ENCODE results near the gene MX2. TPM values are rescaled to one million over a fixed set of nuclear protein-coding genes. Genes with fewer than 3 reads are reported as not detected.

Gene MX2
- polyA plus RNA-seq, 3 donors = 2.4 to 13.8 (median 12.6) TPM

DNA sequence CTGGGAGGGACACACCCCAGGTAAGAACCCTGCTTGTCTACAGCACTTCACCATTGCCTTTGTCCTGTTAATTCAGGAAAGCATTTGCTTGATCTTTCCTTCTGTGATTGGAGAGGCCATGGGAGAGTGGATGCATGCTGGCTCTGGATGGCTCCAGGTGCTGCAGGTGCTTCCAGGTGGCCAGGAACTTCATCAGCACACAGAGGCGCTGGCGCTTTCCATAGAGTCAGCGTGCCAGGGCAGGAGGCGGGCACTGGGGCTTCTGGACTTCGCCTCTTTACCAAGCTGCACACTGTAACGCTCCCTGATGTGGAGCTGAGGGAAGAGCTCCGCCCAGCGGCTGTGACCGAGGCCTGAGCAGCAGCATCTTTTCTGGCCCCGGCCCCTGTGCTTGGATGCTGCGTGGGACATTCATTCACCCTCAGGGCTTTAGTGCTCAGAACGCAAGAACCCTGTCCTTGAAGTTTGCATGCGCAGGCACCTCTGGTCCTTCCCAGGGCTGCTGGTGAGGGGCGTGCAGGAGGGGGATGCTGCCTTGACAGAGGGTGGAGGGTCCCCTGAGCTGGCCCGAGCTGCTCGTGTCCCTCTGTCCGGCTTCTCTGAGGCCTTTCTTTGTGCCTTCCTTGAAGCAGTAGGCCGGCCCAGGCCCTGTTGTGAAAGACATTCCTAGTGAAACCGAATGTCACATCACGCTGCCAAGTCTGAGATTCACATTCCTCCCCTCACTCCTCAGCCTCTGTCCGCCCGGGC lies 1.6 kb upstream of the MX2 start:
- WGBS, 3 donors = 64 to 79% (median 69%) methylated on average over 22 of the region's 22 CpGs
- no peak overlapping the region for H3K27ac ChIP-seq (ENCODE audit: low read depth, low read length)

- WGBS, 3 donors = 60 to 93% (median 91%) methylated on average over 16 of the region's 16 CpGs
- H3K27ac ChIP-seq (ENCODE audit: low read depth, low read length) = no peak overlapping the region
Measured at GRCh38 chr21:41361053-41361785, 608 bp upstream of the MX2 start.

DNA sequence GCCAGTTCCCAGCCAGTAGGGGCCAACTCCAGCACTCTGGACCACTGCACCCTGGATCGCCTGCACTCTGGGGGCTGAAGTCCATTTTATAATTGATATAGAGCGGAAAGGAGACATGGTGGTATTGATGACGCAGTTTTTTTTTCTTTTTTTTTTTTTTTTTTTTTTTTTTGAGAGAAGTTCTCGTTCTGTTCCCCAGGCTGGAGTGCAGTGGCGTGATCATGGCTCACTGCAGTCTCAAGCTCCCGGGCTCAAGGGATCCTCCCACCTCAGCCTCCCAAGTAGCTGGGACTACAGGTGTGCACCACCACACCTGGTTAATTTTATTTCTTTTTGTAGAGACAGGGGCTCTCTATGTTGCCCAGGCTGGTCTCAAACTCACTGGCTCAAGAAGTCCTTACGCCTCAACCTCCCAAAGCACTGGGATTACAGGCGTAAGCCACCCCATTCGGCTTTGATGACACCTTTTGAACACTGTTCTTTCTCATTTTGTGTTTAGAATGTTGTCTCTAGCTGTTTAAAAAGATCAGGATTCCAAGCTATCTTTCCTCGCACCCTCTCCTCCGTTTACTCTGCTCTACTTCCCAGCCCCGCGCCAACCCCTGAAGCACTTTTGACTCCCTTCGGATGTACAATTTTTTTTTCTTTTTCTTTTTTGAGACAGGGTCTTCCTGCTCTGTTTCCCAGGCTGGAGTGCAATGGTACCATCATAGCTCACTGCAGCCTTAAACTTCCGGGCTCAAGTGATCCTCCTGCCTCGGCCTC lies 960 bp downstream of the MX2 start:
- WGBS, 3 donors = 80 to 86% (median 85%) methylated on average over 16 of the region's 16 CpGs

DNA sequence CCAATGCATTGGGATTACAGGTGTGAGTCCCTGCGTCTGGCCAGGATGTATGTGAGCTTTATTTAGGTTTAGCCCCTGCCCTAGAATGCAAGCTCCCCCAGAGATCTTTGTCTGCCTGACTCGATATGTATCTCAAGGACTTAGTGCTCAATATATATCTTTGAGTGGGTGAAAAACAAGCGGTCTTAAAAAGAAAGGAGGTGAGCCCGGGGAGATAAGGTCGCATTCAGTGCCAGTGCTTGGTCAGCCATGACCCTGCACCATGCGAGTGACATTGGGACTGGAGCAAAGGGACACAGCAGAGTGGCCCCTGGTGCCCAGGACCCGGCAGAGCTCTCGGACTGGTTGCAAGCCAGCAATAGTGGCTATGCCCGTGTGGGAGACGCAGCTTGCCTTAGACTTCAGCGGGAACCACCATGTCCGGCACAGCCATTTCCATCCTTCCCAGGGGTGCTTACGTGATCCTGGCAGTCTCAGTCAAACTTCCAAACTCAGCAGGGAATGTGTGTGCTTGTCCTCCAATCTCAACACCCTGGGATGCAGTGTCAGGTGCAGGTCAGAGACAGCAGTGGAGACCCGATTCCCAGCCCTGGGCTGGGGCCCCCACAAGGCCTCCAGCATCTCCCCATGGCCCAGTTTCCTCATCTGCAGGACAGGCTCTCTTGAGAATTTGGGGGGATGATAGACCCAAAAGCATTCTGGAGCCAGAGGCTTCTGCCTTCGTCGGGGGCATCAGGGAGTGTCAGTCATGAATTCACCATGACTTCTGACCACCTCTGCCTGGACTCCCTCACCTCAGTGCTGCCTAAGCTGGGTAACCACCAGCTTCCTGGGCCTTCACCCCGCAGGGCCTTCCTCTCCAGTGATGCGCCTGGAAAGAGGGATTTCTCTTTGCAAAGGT lies 1.8 kb downstream of the MX2 start:
- WGBS, 3 donors = 93 to 96% (median 95%) methylated on average over 18 of the region's 18 CpGs
- H3K27ac ChIP-seq (ENCODE audit: low read depth, low read length) = no peak overlapping the region

More for the DNA sequence above, 960 bp downstream of the MX2 start:
- no peak overlapping the region for H3K27ac ChIP-seq (ENCODE audit: low read depth, low read length)

DNA sequence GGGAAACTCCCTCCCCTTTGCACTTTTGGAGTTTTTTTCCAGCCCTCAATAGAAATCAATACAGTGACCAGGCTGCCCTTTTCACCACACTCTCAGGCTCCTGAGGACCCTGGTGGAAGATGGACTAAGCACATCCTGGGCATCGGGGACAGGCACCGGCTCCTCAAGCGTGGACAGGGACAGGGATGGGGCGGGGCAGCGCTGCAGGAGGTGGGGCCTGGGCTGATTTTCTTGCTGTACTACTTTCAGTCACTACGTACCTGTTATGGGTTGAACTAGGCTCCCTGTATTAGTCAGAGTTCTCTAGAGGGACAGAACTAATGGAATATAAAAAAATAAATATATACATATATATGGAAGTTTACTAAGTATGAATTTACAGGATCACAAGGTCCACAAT lies 2.5 kb downstream of the MX2 start:
- WGBS, 3 donors = 90 to 93% (median 93%) methylated on average over 6 of the region's 6 CpGs
- H3K27ac ChIP-seq (ENCODE audit: low read depth, low read length) = no peak overlapping the region

DNA sequence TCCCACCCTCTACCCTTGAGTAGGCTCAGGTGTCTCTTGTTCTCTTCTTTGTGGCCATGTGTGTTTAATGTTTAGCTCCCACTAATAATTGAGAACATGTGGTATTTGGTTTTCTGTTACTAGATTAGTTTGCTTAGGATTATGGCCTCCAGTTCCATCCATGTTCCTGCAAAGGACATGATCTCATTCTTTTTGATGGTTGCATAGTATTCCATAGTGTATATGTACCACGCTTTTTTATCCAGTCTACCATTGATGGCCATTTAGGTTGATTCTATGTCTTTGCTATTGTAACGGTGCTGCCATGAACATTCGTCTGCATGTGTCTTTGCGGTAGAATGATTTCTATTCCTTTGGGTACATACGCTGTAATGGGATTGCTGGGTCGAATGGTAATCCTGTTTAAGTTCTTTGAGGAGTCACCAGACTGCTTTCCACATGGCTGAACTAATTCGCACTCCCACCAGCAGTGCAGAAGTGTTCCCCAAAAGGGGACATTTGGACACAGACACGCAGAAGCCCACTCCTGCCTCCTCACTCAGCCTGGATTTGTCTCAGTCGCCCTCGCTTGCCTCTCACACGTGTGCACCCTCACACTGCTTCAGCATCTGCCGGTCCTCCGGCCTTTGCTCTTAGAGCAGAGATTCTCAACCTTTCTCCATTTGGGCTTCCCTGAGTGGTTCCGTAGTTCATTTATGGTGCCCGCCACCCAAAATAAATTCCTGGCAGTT lies 3.7 kb downstream of the MX2 start:
- WGBS, 3 donors = 97 to 98% (median 98%) methylated on average over 15 of the region's 15 CpGs
- no peak overlapping the region for H3K27ac ChIP-seq (ENCODE audit: low read depth, low read length)

DNA sequence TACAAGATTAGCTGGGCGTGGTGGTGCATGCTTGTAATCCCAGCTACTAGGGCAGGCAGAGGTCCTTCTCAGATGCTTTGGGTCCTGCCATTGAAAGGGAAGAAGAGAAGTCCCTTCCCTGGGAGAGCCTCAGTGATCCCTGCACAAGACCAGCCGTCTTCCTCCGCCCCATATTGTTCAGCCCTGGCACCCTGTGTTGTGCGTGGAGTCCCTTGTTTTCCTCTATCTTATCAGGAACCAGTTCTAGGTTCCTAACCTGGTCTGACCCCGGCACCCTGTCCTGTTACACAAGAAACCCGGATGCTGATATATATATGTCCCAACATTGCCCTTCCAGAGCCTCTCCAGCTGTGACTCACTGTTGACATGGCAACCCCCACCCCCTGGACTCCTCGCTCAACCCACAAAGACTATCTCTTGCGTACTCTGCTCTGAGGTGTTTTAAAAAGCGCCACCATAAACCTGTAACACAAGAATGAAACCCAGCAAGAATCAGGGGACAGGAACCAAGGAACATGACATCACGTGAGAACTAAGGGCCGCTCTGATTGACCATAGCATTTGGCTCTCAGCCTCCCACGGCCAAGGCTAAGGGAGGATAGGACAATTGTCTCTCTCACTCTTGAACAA lies 4.8 kb downstream of the MX2 start:
- WGBS, 3 donors = 54 to 68% (median 62%) methylated on average over 12 of the region's 12 CpGs
- no peak overlapping the region for H3K27ac ChIP-seq (ENCODE audit: low read depth, low read length)

DNA sequence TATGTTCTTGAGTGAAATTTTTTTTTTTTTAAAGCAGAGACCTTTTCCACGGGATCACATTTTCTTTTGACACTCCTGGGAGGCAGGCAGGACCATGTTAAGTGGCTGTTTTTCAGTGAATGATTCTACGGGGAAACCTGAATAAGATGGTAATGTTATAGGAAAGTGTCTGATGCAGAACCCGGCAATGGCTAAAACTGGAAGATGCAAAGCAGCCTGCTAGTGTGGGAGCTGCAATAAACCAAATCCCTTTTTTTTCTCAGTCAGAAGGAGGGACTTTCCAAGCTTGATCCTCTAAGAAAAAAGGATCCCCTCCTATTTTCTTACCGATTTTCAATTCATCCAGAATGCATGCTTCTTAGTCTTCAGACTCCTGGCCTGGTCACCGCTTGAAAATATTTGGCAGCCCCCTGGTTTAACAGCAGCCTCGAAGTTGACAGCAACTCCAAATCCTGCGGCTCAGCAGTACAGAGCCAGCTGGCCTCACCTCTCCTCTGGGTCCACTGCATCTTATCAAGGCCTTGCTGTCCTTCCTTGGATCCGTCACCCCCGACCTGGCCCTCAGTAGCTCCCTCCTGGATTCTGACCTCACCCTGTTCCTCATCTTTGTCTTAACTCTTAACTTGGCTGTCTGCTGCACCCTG lies 5.6 kb downstream of the MX2 start:
- WGBS, 3 donors = 67 to 68% (median 67%) methylated on average over 9 of the region's 9 CpGs
- no peak overlapping the region for H3K27ac ChIP-seq (ENCODE audit: low read depth, low read length)

GRCh38 chr21:41367945-41368734 lies 6.3 kb downstream of the MX2 start:
- no peak overlapping the region for H3K27ac ChIP-seq (ENCODE audit: low read depth, low read length)
- WGBS, 3 donors = 86 to 93% (median 93%) methylated on average over 15 of the region's 15 CpGs

DNA sequence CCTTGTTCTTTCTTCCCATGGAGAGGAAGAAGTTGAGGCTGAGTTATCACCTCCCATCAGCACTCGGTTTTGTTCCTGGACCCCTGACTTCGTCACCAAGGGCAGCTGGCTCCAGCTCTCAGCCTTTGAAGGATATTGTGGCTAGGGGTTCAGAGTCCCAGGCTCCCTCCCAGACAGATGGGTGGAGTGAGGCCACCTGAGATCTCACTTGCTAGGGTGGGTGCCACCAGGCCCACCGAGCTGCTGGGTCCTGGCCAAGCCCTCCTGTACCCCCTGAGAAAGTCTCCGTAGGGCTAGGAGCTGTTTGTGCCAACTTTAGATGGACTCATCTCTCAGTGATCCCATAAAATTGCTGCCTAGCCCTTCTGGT lies 6.9 kb downstream of the MX2 start:
- 47 to 56% (median 52%) methylated on average over 4 of the region's 4 CpGs for WGBS, 3 donors
- no peak overlapping the region for H3K27ac ChIP-seq (ENCODE audit: low read depth, low read length)

- no peak overlapping the region for H3K27ac ChIP-seq (ENCODE audit: low read depth, low read length)
- 15 to 25% (median 21%) methylated on average over 29 of the region's 29 CpGs for WGBS, 3 donors
Measured at GRCh38 chr21:41369105-41369919, 7.5 kb downstream of the MX2 start.

DNA sequence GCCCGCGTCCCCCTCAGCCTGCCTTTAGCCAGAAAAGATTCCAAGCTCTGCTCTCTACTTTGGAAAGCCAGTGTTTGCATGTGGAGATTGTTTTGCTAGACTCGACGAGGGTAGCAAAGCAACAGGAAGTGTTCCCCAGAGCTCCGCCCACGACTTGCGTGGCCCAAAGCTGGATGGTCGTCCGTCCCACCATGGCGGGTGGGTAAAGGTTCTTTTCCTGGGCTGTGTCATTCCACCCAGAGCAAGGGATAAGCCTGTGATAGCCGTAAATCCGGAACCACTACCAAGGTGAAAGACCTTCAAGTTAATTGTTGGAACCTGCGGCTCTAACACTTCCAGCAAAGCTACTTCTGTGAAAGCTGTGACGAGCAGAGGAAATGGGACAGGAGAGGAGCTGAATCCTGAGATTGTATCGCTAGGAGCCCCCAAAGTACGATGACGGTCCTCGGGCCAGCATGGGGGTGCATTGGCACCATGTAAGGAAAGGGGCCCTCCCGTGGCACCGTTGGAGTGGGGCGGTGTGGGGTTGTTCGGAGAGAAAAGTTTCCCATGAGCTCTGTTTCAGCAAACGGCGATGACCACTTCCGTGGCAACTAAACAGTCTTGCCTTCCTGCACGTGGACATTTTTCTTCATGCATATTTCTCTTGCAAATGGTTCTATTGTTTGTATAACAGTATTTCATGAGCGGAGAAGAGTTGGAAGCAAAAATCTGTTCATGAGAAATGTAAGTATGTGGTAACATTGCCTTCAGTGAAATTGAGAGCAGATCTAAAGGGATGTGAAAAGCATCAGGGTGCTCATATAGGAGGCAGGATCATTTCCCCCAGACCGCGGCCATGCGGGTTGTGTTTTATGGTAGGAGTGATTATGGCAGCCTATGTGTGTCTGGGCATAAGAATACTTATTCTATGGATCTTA lies 8.4 kb downstream of the MX2 start:
- no peak overlapping the region for H3K27ac ChIP-seq (ENCODE audit: low read depth, low read length)
- 68 to 73% (median 71%) methylated on average over 30 of the region's 30 CpGs for WGBS, 3 donors

GRCh38 chr21:41370840-41371684 lies 9.2 kb downstream of the MX2 start:
- 77 to 83% (median 78%) methylated on average over 12 of the region's 12 CpGs for WGBS, 3 donors
- H3K27ac ChIP-seq (ENCODE audit: low read depth, low read length) = no peak overlapping the region

DNA sequence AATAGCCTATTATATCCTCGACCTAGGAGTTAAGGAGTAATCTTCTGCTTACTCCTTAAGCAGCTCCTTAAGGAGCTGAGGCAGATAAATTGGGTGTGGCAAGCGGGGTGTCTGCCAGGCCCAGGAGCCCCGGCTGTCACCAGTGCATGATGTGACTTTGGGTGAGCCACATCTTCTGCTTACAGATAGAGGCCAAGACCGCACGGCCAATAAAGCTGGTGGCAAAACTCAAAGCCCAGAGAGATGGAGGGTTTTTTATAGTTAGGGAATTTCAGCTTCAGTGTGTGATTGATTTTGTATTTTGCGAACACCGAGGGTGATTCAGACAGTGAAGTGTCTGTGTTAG lies 9.8 kb downstream of the MX2 start:
- no peak overlapping the region for H3K27ac ChIP-seq (ENCODE audit: low read depth, low read length)
- 89 to 91% (median 91%) methylated on average over 7 of the region's 7 CpGs for WGBS, 3 donors
